Measurements from ENCODE around the gene ZNF385D.

Gene ZNF385D

GRCh38 chr3:21477541-21478288, 273.3 kb downstream of the ZNF385D start:
- Histone ChIP-seq H3K9ac (ENCODE audit: low read depth, low read length, poor library complexity) (no peak overlapping the region), H3K36me3 (replicated peaks in 1 of 2; ENCODE audit: control insufficient read depth in 2 of 2, insufficient read depth in 2 of 2, low read length in 2 of 2) (no peaks in the 10 kb centered on the region), H3K9me3 (replicated peaks in 1 of 2; ENCODE audit: control insufficient read depth in 2 of 2, insufficient read depth in 1 of 2, low read depth in 1 of 2, low read length in 2 of 2) (no peaks in the 10 kb centered on the region), H3K14ac (ENCODE audit: low read length) (no peak overlapping the region), H3K4me2 (ENCODE audit: insufficient read depth, low read length, poor library complexity, severe bottlenecking) (no peak overlapping the region), H3K27me3 (ENCODE audit: control insufficient read depth in 3 of 3, insufficient read depth in 3 of 3, low read depth in 1 of 3, low read length in 3 of 3) (no peaks in the 10 kb centered on the region), H4K8ac (ENCODE audit: low read depth, low read length) (no peak overlapping the region), H3K4me3 (ENCODE audit: low read length in 2 of 2) (no peak overlapping the region), H3K4ac (ENCODE audit: low read length) (no peak overlapping the region), H3K79me1 (ENCODE audit: low read depth, low read length) (no peaks in the 10 kb centered on the region), H2BK12ac (ENCODE audit: low read length) (no peak overlapping the region), H2BK15ac (ENCODE audit: low read length) (no peak overlapping the region), H3K18ac (ENCODE audit: low read length) (no peak overlapping the region), H3K23ac (ENCODE audit: low read depth, low read length, poor library complexity) (no peak overlapping the region), H2AK5ac (ENCODE audit: low read depth, low read length) (no peak overlapping the region), H3K27ac (replicated peaks; ENCODE audit: low read length) (no peak overlapping the region), H2BK5ac (ENCODE audit: low read length) (no peak overlapping the region), H2BK120ac (ENCODE audit: low read depth, low read length) (no peak overlapping the region), H4K91ac (ENCODE audit: low read depth, low read length, poor library complexity) (no peak overlapping the region), H2AFZ (ENCODE audit: low read length) (no peak overlapping the region), H3K4me1 (ENCODE audit: control insufficient read depth in 2 of 2, insufficient read depth in 1 of 2, low read depth in 1 of 2, low read length in 2 of 2) (no peaks in the 10 kb centered on the region)
- DNase-seq (ENCODE audit: low spot score): no peak

DNA sequence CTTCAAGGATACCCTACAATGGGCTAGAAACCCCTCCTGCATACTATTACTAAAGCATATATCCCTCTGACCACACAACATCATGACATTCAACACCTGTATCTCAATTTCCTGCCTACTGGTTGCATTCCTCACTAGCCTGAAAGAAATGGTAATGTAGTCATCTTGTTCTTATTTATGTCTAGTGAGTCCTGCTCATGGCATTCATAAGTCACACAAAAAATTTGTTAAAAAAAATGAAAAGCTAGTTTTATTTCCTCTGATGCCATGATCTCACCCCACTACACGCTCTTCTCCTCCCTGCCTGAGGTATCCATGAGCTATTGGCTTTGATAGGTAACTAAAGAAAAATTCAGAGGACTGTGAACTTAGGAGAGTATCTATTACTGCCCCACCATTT, 284.5 kb downstream of the ZNF385D start:
- Histone ChIP-seq H3K14ac (ENCODE audit: low read length) (no peak overlapping the region), H3K27ac (replicated peaks; ENCODE audit: low read length) (no peak overlapping the region), H3K36me3 (replicated peaks in 1 of 2; ENCODE audit: control insufficient read depth in 2 of 2, insufficient read depth in 2 of 2, low read length in 2 of 2) (no peaks in the 10 kb centered on the region), H2BK120ac (ENCODE audit: low read depth, low read length) (no peak overlapping the region), H2BK15ac (ENCODE audit: low read length) (no peak overlapping the region), H4K91ac (ENCODE audit: low read depth, low read length, poor library complexity) (no peak overlapping the region), H3K23ac (ENCODE audit: low read depth, low read length, poor library complexity) (no peak overlapping the region), H3K4me3 (ENCODE audit: low read length in 2 of 2) (no peak overlapping the region), H2AK5ac (ENCODE audit: low read depth, low read length) (no peak overlapping the region), H4K8ac (ENCODE audit: low read depth, low read length) (no peak overlapping the region), H3K4me2 (ENCODE audit: insufficient read depth, low read length, poor library complexity, severe bottlenecking) (no peak overlapping the region), H3K4me1 (ENCODE audit: control insufficient read depth in 2 of 2, insufficient read depth in 1 of 2, low read depth in 1 of 2, low read length in 2 of 2) (no peaks in the 10 kb centered on the region), H3K9ac (ENCODE audit: low read depth, low read length, poor library complexity) (no peak overlapping the region), H3K18ac (ENCODE audit: low read length) (no peak overlapping the region), H2BK5ac (ENCODE audit: low read length) (no peak overlapping the region), H2AFZ (ENCODE audit: low read length) (no peak overlapping the region), H3K4ac (ENCODE audit: low read length) (no peak overlapping the region), H2BK12ac (ENCODE audit: low read length) (no peak overlapping the region), H3K27me3 (ENCODE audit: control insufficient read depth in 3 of 3, insufficient read depth in 3 of 3, low read depth in 1 of 3, low read length in 3 of 3) (no peaks in the 10 kb centered on the region), H3K9me3 (replicated peaks in 1 of 2; ENCODE audit: control insufficient read depth in 2 of 2, insufficient read depth in 1 of 2, low read depth in 1 of 2, low read length in 2 of 2) (no peaks in the 10 kb centered on the region), H3K79me1 (ENCODE audit: low read depth, low read length) (no peaks in the 10 kb centered on the region)
- no peak for DNase-seq (ENCODE audit: low spot score)
- WGBS, 2 donors (ENCODE audit: extremely low coverage in 2 of 2, insufficient read length in 2 of 2, insufficient replicate concordance in 1 of 2): no CpG with 5 or more reads among the region's 1 CpG

DNA sequence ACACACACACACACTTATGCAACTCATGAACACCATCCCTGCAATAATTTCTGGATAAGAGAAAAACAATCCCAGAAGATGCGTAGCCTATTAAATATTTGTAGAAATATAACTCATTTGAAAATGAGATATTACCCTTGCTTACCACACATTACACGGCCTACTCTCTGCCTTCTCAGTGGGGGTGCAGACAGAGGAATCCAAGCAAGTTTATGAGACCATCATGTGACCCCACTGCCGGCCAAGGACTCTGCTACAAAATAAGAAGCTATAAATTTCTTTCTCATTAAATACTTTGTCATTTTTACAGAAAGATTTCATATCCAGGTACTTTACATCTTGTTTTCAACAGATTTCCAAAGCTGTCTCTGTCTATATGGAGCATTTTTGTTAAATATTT, 286.3 kb downstream of the ZNF385D start:
- no peak overlapping the region for H3K23ac ChIP-seq (ENCODE audit: low read depth, low read length, poor library complexity)
- no CpG with 5 or more reads among the region's 3 CpGs for WGBS, 2 donors (ENCODE audit: extremely low coverage in 2 of 2, insufficient read length in 2 of 2, insufficient replicate concordance in 1 of 2)

DNA sequence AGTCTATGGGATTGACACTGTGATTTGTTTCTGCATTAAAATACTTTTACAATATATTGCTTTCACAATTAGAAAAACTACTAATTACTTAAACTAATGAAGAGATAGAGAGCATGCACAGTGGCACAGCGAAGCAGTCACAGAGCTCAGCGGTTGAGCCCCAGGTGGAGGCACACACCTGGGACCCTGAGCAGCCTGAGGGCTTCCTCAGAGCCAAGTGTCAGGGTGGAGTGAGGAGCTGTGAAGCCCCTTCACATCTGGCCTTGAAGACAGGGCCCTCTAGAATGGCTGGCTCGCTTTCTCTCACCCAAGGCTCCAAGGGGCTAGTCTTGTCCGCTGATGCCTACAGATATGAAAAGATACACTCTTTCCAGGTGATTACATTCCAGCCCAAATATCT, 287.7 kb downstream of the ZNF385D start:
- no peaks in the 10 kb centered on the region for H3K4me1 ChIP-seq (ENCODE audit: control insufficient read depth in 2 of 2, insufficient read depth in 1 of 2, low read depth in 1 of 2, low read length in 2 of 2)
- H4K91ac ChIP-seq (ENCODE audit: low read depth, low read length, poor library complexity): no peak overlapping the region
- no peak overlapping the region for H3K27ac ChIP-seq (replicated peaks; ENCODE audit: low read length)
- no peak overlapping the region for H3K18ac ChIP-seq (ENCODE audit: low read length)
- H2AFZ ChIP-seq (ENCODE audit: low read length): no peak overlapping the region
- no peak overlapping the region for H3K14ac ChIP-seq (ENCODE audit: low read length)
- no peak overlapping the region for H2BK15ac ChIP-seq (ENCODE audit: low read length)
- no peak overlapping the region for H2BK12ac ChIP-seq (ENCODE audit: low read length)
- no peak overlapping the region for H3K4ac ChIP-seq (ENCODE audit: low read length)
- H2BK120ac ChIP-seq (ENCODE audit: low read depth, low read length): no peak overlapping the region
- no CpG with 5 or more reads among the region's 4 CpGs for WGBS, 2 donors (ENCODE audit: extremely low coverage in 2 of 2, insufficient read length in 2 of 2, insufficient replicate concordance in 1 of 2)
- H2BK5ac ChIP-seq (ENCODE audit: low read length): no peak overlapping the region
- DNase-seq (ENCODE audit: low spot score): no peak
- H3K36me3 ChIP-seq (replicated peaks in 1 of 2; ENCODE audit: control insufficient read depth in 2 of 2, insufficient read depth in 2 of 2, low read length in 2 of 2): no peaks in the 10 kb centered on the region
- no peak overlapping the region for H3K23ac ChIP-seq (ENCODE audit: low read depth, low read length, poor library complexity)
- H3K9ac ChIP-seq (ENCODE audit: low read depth, low read length, poor library complexity): no peak overlapping the region
- no peaks in the 10 kb centered on the region for H3K27me3 ChIP-seq (ENCODE audit: control insufficient read depth in 3 of 3, insufficient read depth in 3 of 3, low read depth in 1 of 3, low read length in 3 of 3)
- H2AK5ac ChIP-seq (ENCODE audit: low read depth, low read length): no peak overlapping the region
- H3K4me3 ChIP-seq (ENCODE audit: low read length in 2 of 2): no peak overlapping the region
- no peak overlapping the region for H3K4me2 ChIP-seq (ENCODE audit: insufficient read depth, low read length, poor library complexity, severe bottlenecking)
- no peak overlapping the region for H4K8ac ChIP-seq (ENCODE audit: low read depth, low read length)
- no peaks in the 10 kb centered on the region for H3K79me1 ChIP-seq (ENCODE audit: low read depth, low read length)
- no peaks in the 10 kb centered on the region for H3K9me3 ChIP-seq (replicated peaks in 1 of 2; ENCODE audit: control insufficient read depth in 2 of 2, insufficient read depth in 1 of 2, low read depth in 1 of 2, low read length in 2 of 2)

More for the DNA sequence above, 286.3 kb downstream of the ZNF385D start:
- Histone ChIP-seq H2BK120ac (ENCODE audit: low read depth, low read length) (no peak overlapping the region), H2AFZ (ENCODE audit: low read length) (no peak overlapping the region), H3K4me1 (ENCODE audit: control insufficient read depth in 2 of 2, insufficient read depth in 1 of 2, low read depth in 1 of 2, low read length in 2 of 2) (no peaks in the 10 kb centered on the region), H4K91ac (ENCODE audit: low read depth, low read length, poor library complexity) (no peak overlapping the region), H3K4ac (ENCODE audit: low read length) (no peak overlapping the region), H3K4me2 (ENCODE audit: insufficient read depth, low read length, poor library complexity, severe bottlenecking) (no peak overlapping the region), H3K27ac (replicated peaks; ENCODE audit: low read length) (no peak overlapping the region), H2BK15ac (ENCODE audit: low read length) (no peak overlapping the region), H3K18ac (ENCODE audit: low read length) (no peak overlapping the region), H3K36me3 (replicated peaks in 1 of 2; ENCODE audit: control insufficient read depth in 2 of 2, insufficient read depth in 2 of 2, low read length in 2 of 2) (no peaks in the 10 kb centered on the region), H3K14ac (ENCODE audit: low read length) (no peak overlapping the region), H3K79me1 (ENCODE audit: low read depth, low read length) (no peaks in the 10 kb centered on the region), H3K27me3 (ENCODE audit: control insufficient read depth in 3 of 3, insufficient read depth in 3 of 3, low read depth in 1 of 3, low read length in 3 of 3) (no peaks in the 10 kb centered on the region), H2AK5ac (ENCODE audit: low read depth, low read length) (no peak overlapping the region), H3K4me3 (ENCODE audit: low read length in 2 of 2) (no peak overlapping the region), H2BK5ac (ENCODE audit: low read length) (no peak overlapping the region), H3K9ac (ENCODE audit: low read depth, low read length, poor library complexity) (no peak overlapping the region), H2BK12ac (ENCODE audit: low read length) (no peak overlapping the region), H3K9me3 (replicated peaks in 1 of 2; ENCODE audit: control insufficient read depth in 2 of 2, insufficient read depth in 1 of 2, low read depth in 1 of 2, low read length in 2 of 2) (no peaks in the 10 kb centered on the region), H4K8ac (ENCODE audit: low read depth, low read length) (no peak overlapping the region)
- no peak for DNase-seq (ENCODE audit: low spot score)

Measured in neuronal stem cell (in vitro differentiated cells).